ENCODE measurements around the gene EFNA1. TPM values are rescaled to one million over a fixed set of nuclear protein-coding genes. Genes with fewer than 3 reads are reported as not detected.
A peak's percentile ranks its signal among the peaks of the same experiment; 100 is the strongest.

Gene EFNA1
- total RNA-seq, 1 donor from 2014 or later: 178 TPM

DNA sequence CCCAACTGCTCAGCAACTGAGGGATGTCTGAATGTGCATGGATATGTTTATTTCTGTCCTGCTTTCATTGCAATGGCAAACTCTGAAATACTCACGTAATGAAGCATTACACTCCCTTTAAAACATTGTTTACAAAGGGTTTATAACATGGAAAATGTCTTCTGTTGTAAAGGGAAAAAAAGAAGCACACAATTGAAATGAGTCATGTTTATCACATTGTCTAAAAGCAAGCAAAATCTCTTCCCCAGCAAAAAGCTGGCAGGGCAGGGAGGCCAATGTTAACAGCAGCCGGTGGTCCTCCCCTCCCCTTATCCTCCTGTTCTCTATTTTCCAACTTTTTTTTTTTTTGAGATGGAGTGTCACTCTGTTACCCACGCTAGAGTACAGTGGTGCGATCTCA lies 3.9 kb upstream of the EFNA1 start:
- H3K4me1 ChIP-seq: peaks cover 30% of the 10 kb centered on the region
- ATAC-seq (no peak), DNase-seq (no peak)
- peak overlapping the region; percentile 87 for H3K27ac ChIP-seq
- no peaks in the 10 kb centered on the region for H3K9me3 ChIP-seq
- intact Hi-C loops (cut with DNase I): no loop called here
- H3K27me3 ChIP-seq: peaks cover 8% of the 10 kb centered on the region
- H3K36me3 ChIP-seq: no peaks in the 10 kb centered on the region
- TF ChIP-seq, protein P1, sequence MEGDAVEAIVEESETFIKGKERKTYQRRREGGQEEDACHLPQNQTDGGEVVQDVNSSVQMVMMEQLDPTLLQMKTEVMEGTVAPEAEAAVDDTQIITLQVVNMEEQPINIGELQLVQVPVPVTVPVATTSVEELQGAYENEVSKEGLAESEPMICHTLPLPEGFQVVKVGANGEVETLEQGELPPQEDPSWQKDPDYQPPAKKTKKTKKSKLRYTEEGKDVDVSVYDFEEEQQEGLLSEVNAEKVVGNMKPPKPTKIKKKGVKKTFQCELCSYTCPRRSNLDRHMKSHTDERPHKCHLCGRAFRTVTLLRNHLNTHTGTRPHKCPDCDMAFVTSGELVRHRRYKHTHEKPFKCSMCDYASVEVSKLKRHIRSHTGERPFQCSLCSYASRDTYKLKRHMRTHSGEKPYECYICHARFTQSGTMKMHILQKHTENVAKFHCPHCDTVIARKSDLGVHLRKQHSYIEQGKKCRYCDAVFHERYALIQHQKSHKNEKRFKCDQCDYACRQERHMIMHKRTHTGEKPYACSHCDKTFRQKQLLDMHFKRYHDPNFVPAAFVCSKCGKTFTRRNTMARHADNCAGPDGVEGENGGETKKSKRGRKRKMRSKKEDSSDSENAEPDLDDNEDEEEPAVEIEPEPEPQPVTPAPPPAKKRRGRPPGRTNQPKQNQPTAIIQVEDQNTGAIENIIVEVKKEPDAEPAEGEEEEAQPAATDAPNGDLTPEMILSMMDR (IDR thresholded peaks at IDR 0.05): no peak
- H3K4me3 ChIP-seq: no peak overlapping the region

DNA sequence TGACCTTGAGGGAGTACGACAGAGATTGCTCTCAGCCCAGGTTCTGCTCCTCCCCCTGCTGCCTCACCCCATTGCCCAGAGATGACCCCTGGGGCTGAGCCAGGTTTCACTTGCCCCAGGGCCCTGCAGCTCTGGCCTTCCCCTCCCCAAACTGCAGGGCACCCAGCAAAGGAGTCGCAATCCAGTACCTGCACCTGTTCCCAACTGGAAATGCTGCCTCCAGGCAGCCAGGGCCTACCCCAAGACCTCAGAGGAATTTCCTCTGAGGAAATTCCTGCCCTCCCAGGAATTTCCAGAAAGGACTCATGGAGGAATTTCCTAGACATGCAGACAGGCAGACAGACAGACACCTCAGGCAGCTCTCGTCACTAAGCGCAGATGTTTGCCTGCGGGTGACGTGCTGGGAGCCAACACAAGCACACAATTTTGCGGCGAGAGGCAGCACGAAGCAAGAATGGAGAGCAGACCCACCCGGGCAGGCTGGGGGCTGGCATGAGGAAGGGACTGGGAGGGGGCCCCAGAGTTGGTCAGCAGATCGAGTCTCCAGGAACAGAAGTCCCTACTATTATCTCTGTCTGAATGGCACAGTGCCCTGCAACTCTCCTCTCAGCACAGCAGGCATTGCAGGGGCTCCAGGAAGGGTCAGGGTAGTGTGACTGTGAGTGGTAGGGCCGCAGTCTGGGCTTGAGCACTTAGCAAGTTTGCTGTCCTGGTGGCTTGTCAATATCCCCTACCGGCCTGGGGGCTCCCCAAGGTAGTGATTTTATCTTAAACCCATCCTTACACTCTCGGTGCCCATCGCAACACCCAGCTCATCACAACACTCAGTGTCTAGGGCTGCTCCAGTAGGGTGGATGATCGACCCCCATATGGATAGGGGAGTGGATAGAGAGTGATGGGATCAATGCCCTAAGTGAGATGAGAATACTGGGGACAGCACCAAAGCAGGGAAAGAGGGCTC lies 2.9 kb upstream of the EFNA1 start:
- Histone ChIP-seq H3K36me3 (no peaks in the 10 kb centered on the region), H3K9me3 (no peaks in the 10 kb centered on the region), H3K27ac (peak overlapping the region; percentile 87), H3K4me3 (no peak overlapping the region), H3K4me1 (peaks cover 33% of the 10 kb centered on the region), H3K27me3 (peaks cover 8% of the 10 kb centered on the region)
- no peak for ATAC-seq
- intact Hi-C loops (cut with DNase I): loop anchor here (5.0 kb wide), 1 partner anchor 32 kb away; no protein-coding TSS in a partner anchor
- DNase-seq: peak; percentile 70
- TF ChIP-seq, protein P1 (IDR thresholded peaks at IDR 0.05): no peak

DNA sequence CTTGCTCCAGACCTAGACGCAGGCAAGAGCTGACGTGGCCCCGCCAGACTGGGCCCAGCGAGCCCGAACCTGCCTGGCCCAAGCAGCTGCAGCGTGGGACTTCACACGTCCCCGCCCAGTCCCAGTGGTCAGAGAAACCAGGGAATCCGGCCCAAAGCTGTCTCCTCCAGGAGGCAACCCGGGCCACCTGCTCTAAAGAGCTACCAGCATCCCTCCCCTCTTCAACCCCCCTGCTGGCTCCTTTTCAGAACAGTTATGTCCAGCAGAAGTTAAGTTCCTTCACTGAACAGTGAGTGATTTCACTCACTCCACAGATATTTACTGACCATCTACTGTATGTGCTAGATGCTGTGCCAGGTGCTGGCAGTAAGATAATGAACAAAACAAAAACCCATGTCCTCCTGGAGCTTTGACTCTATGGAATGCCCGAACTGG lies 2.1 kb upstream of the EFNA1 start:
- Histone ChIP-seq H3K9me3 (no peaks in the 10 kb centered on the region), H3K36me3 (no peaks in the 10 kb centered on the region), H3K27me3 (peaks cover 10% of the 10 kb centered on the region), H3K4me3 (peak overlapping the region; percentile 64), H3K27ac (peak overlapping the region; percentile 87), H3K4me1 (peaks cover 33% of the 10 kb centered on the region)
- intact Hi-C loops (cut with DNase I): loop anchor here (5.0 kb wide), 1 partner anchor 33 kb away; no protein-coding TSS in a partner anchor
- ATAC-seq: no peak
- TF ChIP-seq, protein P1 (IDR thresholded peaks at IDR 0.05): no peak
- no peak for DNase-seq

DNA sequence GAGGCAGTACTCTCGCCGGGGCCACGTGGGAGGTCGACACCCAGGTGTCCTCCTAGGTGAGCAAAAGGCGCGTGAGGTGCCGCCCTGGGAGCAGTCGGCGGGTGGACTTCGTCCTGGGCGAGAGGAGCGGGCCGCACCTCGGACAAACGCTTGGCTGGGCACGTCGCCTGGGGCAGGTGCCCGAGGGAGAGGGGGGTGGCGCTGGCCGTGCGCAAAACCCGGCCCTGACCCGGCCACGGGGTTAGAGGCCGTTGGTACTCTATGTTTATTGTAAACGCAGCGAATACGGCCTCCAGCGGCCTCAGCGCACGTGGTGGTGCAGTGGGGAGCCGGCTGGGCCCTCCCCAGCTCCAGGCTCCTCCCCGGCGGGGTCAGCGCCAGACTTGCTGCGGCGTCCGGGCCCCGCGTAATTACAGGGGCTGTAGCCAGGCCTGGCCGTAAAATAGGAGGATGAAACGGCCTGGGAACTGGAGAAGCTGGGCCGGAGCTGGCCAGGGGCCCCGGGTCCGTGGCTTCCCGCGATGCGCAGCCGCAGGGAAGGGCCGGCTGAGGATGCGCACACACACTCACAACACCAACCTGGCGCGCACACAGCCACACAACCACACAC lies 1.6 kb upstream of the EFNA1 start:
- DNase-seq (peak; percentile 90), ATAC-seq (peak; percentile 37)
- TF ChIP-seq, protein P1 (IDR thresholded peaks at IDR 0.05): no peak
- intact Hi-C loops (cut with DNase I): loop anchor here (5.0 kb wide), 1 partner anchor 34 kb away; no protein-coding TSS in a partner anchor
- Histone ChIP-seq H3K9me3 (no peaks in the 10 kb centered on the region), H3K27ac (peak overlapping the region; percentile 87), H3K4me3 (peak overlapping the region; percentile 64), H3K4me1 (peaks cover 33% of the 10 kb centered on the region), H3K36me3 (no peaks in the 10 kb centered on the region), H3K27me3 (peaks cover 10% of the 10 kb centered on the region)

DNA sequence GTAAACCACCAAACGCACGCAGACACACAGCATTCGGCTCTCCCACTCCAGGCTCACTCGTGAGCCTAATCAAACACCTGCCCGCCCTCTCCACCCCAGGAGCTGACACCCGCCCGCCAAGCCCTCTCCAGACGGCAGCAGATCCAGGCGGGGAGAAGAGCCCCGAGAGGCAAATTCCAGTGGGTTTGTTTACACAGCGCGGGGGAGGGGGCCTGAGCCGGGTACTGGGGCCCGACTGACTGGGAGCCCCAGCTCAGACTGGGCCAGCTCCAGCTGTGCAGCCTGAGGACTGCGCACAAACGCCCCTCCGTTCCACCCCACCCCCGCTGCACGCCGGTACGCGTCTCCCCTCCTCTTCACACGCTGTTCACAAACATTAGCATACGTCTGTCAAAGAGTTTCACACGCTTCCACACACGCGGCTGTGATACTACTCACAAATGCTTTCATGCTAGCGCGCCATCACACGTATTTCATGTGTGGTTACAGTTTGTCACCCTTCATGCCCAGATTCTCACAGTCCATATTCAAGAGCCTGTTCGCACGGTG lies 1.0 kb upstream of the EFNA1 start:
- H3K27ac ChIP-seq: peak overlapping the region; percentile 87
- intact Hi-C loops (cut with DNase I): loop anchor here (5.0 kb wide), 1 partner anchor 34 kb away; no protein-coding TSS in a partner anchor
- TF ChIP-seq, protein P1 (IDR thresholded peaks at IDR 0.05): no peak
- no peaks in the 10 kb centered on the region for H3K9me3 ChIP-seq
- H3K4me3 ChIP-seq: peak overlapping the region; percentile 64
- ATAC-seq: peak; percentile 69
- H3K36me3 ChIP-seq: peaks cover 3% of the 10 kb centered on the region
- H3K27me3 ChIP-seq: peaks cover 10% of the 10 kb centered on the region
- H3K4me1 ChIP-seq: peaks cover 33% of the 10 kb centered on the region
- DNase-seq: peak; percentile 95

Measured in upper lobe of right lung (tissue), 1 donor.